Mammary epithelial cell (primary cell): ENCODE data around the gene TIMM13.

Source experiments
- EZH2 ChIP-seq: IDR thresholded peaks from 2 replicates; pipeline ENCODE4 v1.6.1; 2012; ENCODE audit warnings: low read length, inconsistent platforms, borderline replicate concordance
- TF ChIP-seq, protein P1 (sequence below), 2 donors: IDR thresholded peaks in 1 of 2; conservative IDR thresholded peaks in 1 of 2; 2 replicates each; pipeline ENCODE4 v1.5.1; 2011 to 2012; ENCODE audit warnings: inconsistent platforms in 2 of 2, low read length in 2 of 2, mild to moderate bottlenecking in 2 of 2, control low read depth in 1 of 2, low read depth in 1 of 2; ENCODE audit not compliant: insufficient read depth in 1 of 2; ENCODE audit errors: extremely low read depth in 1 of 2

DNA sequence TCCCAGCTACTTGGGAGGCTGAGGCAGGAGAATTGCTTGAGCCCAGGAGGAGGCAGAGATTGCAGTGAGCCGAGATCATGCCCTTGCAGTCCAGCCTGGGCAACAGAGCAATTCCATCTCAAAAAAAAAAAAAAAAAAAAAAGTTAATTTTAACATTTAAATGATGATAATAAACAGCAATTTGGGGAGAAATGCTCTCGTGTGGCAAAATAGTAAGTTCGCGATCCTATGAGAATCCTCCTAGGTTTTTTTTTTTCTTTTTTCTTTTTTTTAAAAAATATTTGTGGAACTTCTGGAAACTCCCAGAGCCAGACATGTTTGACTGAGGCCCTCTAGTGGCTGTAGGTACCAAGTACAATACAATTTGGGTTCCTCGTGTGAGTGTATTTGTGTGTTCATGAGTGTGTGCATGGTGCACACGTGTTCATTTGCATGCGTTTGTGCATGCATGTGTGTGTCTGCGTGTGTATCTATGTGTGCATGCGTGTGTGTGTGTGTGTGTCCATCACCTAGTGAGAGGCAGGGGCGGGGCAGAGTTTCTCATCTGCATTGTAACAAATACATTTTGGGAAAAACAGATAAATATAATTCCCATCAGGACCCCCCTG, 36.2 kb downstream of the TIMM13 start:
- TF ChIP-seq, protein P1, sequence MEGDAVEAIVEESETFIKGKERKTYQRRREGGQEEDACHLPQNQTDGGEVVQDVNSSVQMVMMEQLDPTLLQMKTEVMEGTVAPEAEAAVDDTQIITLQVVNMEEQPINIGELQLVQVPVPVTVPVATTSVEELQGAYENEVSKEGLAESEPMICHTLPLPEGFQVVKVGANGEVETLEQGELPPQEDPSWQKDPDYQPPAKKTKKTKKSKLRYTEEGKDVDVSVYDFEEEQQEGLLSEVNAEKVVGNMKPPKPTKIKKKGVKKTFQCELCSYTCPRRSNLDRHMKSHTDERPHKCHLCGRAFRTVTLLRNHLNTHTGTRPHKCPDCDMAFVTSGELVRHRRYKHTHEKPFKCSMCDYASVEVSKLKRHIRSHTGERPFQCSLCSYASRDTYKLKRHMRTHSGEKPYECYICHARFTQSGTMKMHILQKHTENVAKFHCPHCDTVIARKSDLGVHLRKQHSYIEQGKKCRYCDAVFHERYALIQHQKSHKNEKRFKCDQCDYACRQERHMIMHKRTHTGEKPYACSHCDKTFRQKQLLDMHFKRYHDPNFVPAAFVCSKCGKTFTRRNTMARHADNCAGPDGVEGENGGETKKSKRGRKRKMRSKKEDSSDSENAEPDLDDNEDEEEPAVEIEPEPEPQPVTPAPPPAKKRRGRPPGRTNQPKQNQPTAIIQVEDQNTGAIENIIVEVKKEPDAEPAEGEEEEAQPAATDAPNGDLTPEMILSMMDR (conservative IDR thresholded peaks at IDR 0.05 in 1 of 2, IDR thresholded peaks at IDR 0.05 in 1 of 2; ENCODE audit: extremely low read depth in 1 of 2, insufficient read depth in 1 of 2, low read depth in 1 of 2, low read length in 2 of 2): peak; percentile 76
- TF ChIP-seq EZH2: no peak
